H9 (cell line): ENCODE data around the gene LCTL. TPM values are rescaled to one million over a fixed set of nuclear protein-coding genes. Genes with fewer than 3 reads are reported as not detected.

Experiments
- DNase-seq: peaks from one replicate; pipeline ENCODE4 v3.0.0-alpha.2; 2017
- H2AFZ ChIP-seq: one replicate; pipeline ENCODE4 v1.6.1; 2013; ENCODE audit warnings: mild to moderate bottlenecking, low read length, control low read depth, moderate library complexity
- H2AK5ac ChIP-seq: 2 replicates; pipeline ENCODE4 v1.6.1; 2013; ENCODE audit warnings: low read length, control low read depth, mixed read lengths; ENCODE audit not compliant: insufficient read length
- H2BK120ac ChIP-seq: one replicate; pipeline ENCODE4 v1.6.1; 2013; ENCODE audit warnings: low read depth, mild to moderate bottlenecking, low read length, control low read depth, inconsistent platforms; ENCODE audit not compliant: poor library complexity, severe bottlenecking
- H2BK12ac ChIP-seq: 2 replicates; pipeline ENCODE4 v1.6.1; 2013; ENCODE audit warnings: low read length, control low read depth, mixed read lengths, low read depth; ENCODE audit not compliant: insufficient read length
- H2BK15ac ChIP-seq: 2 replicates; pipeline ENCODE4 v1.6.1; 2013; ENCODE audit warnings: low read depth, low read length, control low read depth
- H2BK20ac ChIP-seq: one replicate; pipeline ENCODE4 v1.6.1; 2013; ENCODE audit warnings: low read depth, mild to moderate bottlenecking, low read length, control low read depth, inconsistent platforms; ENCODE audit not compliant: poor library complexity, severe bottlenecking
- H2BK5ac ChIP-seq: 2 replicates; pipeline ENCODE4 v1.6.1; 2013; ENCODE audit warnings: low read length, control low read depth, mixed read lengths; ENCODE audit not compliant: insufficient read length
- H3K14ac ChIP-seq: 2 replicates; pipeline ENCODE4 v1.6.1; 2013; ENCODE audit warnings: low read length, control low read depth; ENCODE audit not compliant: insufficient read depth
- H3K18ac ChIP-seq: 2 replicates; pipeline ENCODE4 v1.6.1; 2013; ENCODE audit warnings: low read depth, mild to moderate bottlenecking, mixed read lengths, low read length, control low read depth; ENCODE audit not compliant: insufficient read length
- H3K23ac ChIP-seq: 2 replicates; pipeline ENCODE4 v1.6.1; 2013; ENCODE audit warnings: low read length, control low read depth, mixed read lengths, low read depth; ENCODE audit not compliant: insufficient read length
- H3K23me2 ChIP-seq: 2 replicates; pipeline ENCODE4 v1.6.1; 2013; ENCODE audit warnings: low read depth, mild to moderate bottlenecking, mixed read lengths, low read length, control low read depth; ENCODE audit not compliant: insufficient read length, poor library complexity, severe bottlenecking
- H3K27ac ChIP-seq: 2 replicates; pipeline ENCODE4 v1.5.1; 2013; ENCODE audit warnings: low read length, control low read depth, mixed read lengths, low read depth; ENCODE audit not compliant: insufficient read length
- H3K27me3 ChIP-seq: 2 replicates; pipeline ENCODE4 v1.6.1; 2013; ENCODE audit warnings: low read length, control low read depth, inconsistent platforms; ENCODE audit not compliant: insufficient read depth
- H3K4ac ChIP-seq: 2 replicates; pipeline ENCODE4 v1.6.1; 2013; ENCODE audit warnings: low read depth, mild to moderate bottlenecking, control low read depth, inconsistent platforms, low read length, moderate library complexity
- H3K4me1 ChIP-seq: 2 replicates; pipeline ENCODE4 v1.6.1; 2013; ENCODE audit warnings: low read length, control low read depth, inconsistent platforms; ENCODE audit not compliant: insufficient read depth
- H3K4me2 ChIP-seq: 2 replicates; pipeline ENCODE4 v1.6.1; 2013; ENCODE audit warnings: low read length, control low read depth, mixed read lengths; ENCODE audit not compliant: insufficient read length, insufficient read depth
- H3K56ac ChIP-seq: 2 replicates; pipeline ENCODE4 v1.6.1; 2013; ENCODE audit warnings: low read depth, mild to moderate bottlenecking, mixed read lengths, low read length, control low read depth; ENCODE audit not compliant: insufficient read length
- H3K79me1 ChIP-seq: 2 replicates; pipeline ENCODE4 v1.6.1; 2013; ENCODE audit warnings: low read depth, mild to moderate bottlenecking, moderate library complexity, low read length, control low read depth, inconsistent platforms; ENCODE audit not compliant: insufficient read depth, poor library complexity, severe bottlenecking
- H3K79me2 ChIP-seq: 2 replicates; pipeline ENCODE4 v1.6.1; 2013; ENCODE audit warnings: low read length, control low read depth, inconsistent platforms; ENCODE audit not compliant: insufficient read depth
- H3K9ac ChIP-seq: 2 replicates; pipeline ENCODE4 v1.6.1; 2013; ENCODE audit warnings: low read length, control low read depth, mixed read lengths; ENCODE audit not compliant: insufficient read length; ENCODE audit errors: extremely low read depth
- H3K9me3 ChIP-seq: one replicate; pipeline ENCODE4 v1.6.1; 2013; ENCODE audit warnings: low read depth, low read length, inconsistent platforms; ENCODE audit not compliant: control insufficient read depth
- H3T11ph ChIP-seq: one replicate; pipeline ENCODE4 v1.6.1; 2013; ENCODE audit warnings: mild to moderate bottlenecking, low read length, control low read depth, inconsistent platforms
- H4K20me1 ChIP-seq: one replicate; pipeline ENCODE4 v1.6.1; 2013; ENCODE audit not compliant: control insufficient read depth, insufficient read length, insufficient read depth
- H4K5ac ChIP-seq: 2 replicates; pipeline ENCODE4 v1.6.1; 2013; ENCODE audit warnings: low read depth, mild to moderate bottlenecking, mixed read lengths, low read length, control low read depth; ENCODE audit not compliant: insufficient read length
- H4K8ac ChIP-seq: replicated peaks from 2 replicates; pipeline ENCODE4 v1.6.1; 2013; ENCODE audit warnings: low read length, control low read depth, mixed read lengths, low read depth; ENCODE audit not compliant: insufficient read length
- H4K91ac ChIP-seq: 2 replicates; pipeline ENCODE4 v1.6.1; 2013; ENCODE audit warnings: low read depth, mild to moderate bottlenecking, moderate library complexity, mixed read lengths, low read length, control low read depth; ENCODE audit not compliant: insufficient read length
- H3K27ac Mint-ChIP-seq, 3 experiments: 2 replicates in 2 of 3; 3 replicates in 1 of 3; pipeline ENCODE4 v1.8.0; 2020 to 2021; ENCODE audit warnings: mixed read lengths in 3 of 3, mild to moderate bottlenecking in 1 of 3, moderate library complexity in 1 of 3
- H3K27me3 Mint-ChIP-seq: 2 replicates; pipeline ENCODE4 v1.8.0; 2021; ENCODE audit warnings: low read depth, mild to moderate bottlenecking, moderate library complexity, mixed read lengths
- H3K36me3 Mint-ChIP-seq, 3 experiments: 2 replicates in 2 of 3; 3 replicates in 1 of 3; pipeline ENCODE4 v1.8.0; 2020 to 2021; ENCODE audit warnings: low read depth in 3 of 3, mixed read lengths in 3 of 3; ENCODE audit not compliant: insufficient read depth in 1 of 3
- H3K4me1 Mint-ChIP-seq, 2 experiments: 2 replicates each; pipeline ENCODE4 v1.8.0; 2020; ENCODE audit warnings: mixed read lengths in 2 of 2
- H3K4me3 Mint-ChIP-seq, 2 experiments: 2 replicates in 1 of 2; 3 replicates in 1 of 2; pipeline ENCODE4 v1.8.0; 2020 to 2021; ENCODE audit warnings: mild to moderate bottlenecking in 2 of 2, mixed read lengths in 2 of 2, moderate library complexity in 1 of 2
- H3K9me3 Mint-ChIP-seq, 2 experiments: 2 replicates in 1 of 2; 3 replicates in 1 of 2; pipeline ENCODE4 v1.8.0; 2020; ENCODE audit warnings: mild to moderate bottlenecking in 2 of 2, mixed read lengths in 2 of 2, moderate library complexity in 1 of 2
- WGBS: extraction: QIAGEN DNeasy Blood & Tissue Kit; methylation state at CpG from one replicate; pipeline ENCODE4 v1.1.7; 2013; ENCODE audit warnings: missing lambda C conversion rate, low lambda C conversion rate, mixed read lengths; ENCODE audit not compliant: insufficient read length; ENCODE audit errors: extremely low coverage; 5-methylcytosine and 5-hydroxymethylcytosine counted together
- total RNA-seq: library from RNA; stranded (reverse); gene quantifications from 2 replicates; pipeline ENCODE4 v1.2.1, GENCODE V29; 2021
- TF ChIP-seq, protein P1 (sequence below): fragments of 200-600 bp; sonication (generic); conservative IDR thresholded peaks from 3 replicates; pipeline ENCODE4 v1.8.0; 2021; ENCODE audit warnings: antibody characterized with exemption, mild to moderate bottlenecking

Gene LCTL
- total RNA-seq, 1 experiment from 2014 or later: 2.3 TPM

DNA sequence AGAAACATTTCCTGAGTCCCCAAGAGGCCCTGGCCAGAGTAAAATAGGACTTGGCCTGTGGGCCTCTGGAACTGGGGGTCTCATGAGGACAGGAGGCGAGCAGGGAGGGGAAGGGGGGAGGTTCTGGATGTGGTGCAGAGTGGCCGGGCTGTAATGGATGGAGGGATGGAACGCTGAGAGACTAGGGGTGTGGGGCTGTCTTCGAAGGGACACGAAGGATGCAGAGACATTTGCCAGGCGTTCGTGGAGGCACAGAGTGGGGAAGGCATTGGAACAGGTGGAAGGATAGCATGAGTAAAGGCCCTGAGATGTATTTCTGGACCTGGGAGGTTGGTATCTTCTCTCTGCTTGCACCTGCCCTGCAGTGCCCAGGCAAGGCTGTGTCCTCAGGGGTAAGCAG is 2.1 kb upstream of the LCTL start:
- Histone ChIP-seq H2BK20ac (no peak overlapping the region), H4K91ac (no peak overlapping the region), H3T11ph (no peak overlapping the region), H3K4ac (no peak overlapping the region), H3K79me2 (no peaks in the 10 kb centered on the region), H3K23me2 (no peaks in the 10 kb centered on the region), H2AK5ac (no peak overlapping the region), H3K56ac (no peak overlapping the region), H2BK12ac (no peak overlapping the region), H3K79me1 (no peaks in the 10 kb centered on the region), H3K9ac (no peak overlapping the region), H4K8ac (no peak overlapping the region), H3K4me1 (peaks cover 2% of the 10 kb centered on the region; the same call in 1 of the 2 replicates), H2AFZ (no peak overlapping the region), H2BK5ac (no peak overlapping the region), H3K23ac (no peak overlapping the region), H3K27me3 (no peaks in the 10 kb centered on the region), H4K20me1 (no peaks in the 10 kb centered on the region), H2BK120ac (no peak overlapping the region), H3K14ac (no peak overlapping the region), H3K18ac (no peak overlapping the region), H2BK15ac (no peak overlapping the region), H3K9me3 (no peaks in the 10 kb centered on the region), H3K27ac (no peak overlapping the region), H3K4me2 (no peak overlapping the region), H4K5ac (no peak overlapping the region)
- TF ChIP-seq, protein P1, sequence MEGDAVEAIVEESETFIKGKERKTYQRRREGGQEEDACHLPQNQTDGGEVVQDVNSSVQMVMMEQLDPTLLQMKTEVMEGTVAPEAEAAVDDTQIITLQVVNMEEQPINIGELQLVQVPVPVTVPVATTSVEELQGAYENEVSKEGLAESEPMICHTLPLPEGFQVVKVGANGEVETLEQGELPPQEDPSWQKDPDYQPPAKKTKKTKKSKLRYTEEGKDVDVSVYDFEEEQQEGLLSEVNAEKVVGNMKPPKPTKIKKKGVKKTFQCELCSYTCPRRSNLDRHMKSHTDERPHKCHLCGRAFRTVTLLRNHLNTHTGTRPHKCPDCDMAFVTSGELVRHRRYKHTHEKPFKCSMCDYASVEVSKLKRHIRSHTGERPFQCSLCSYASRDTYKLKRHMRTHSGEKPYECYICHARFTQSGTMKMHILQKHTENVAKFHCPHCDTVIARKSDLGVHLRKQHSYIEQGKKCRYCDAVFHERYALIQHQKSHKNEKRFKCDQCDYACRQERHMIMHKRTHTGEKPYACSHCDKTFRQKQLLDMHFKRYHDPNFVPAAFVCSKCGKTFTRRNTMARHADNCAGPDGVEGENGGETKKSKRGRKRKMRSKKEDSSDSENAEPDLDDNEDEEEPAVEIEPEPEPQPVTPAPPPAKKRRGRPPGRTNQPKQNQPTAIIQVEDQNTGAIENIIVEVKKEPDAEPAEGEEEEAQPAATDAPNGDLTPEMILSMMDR: no peak
- DNase-seq: no peak
- Mint-ChIP-seq H3K36me3 (peaks cover 0 to 5% (median 0%) of the 10 kb centered on the region in 3 experiments; a peak in 4 of 7 replicates), H3K4me1 (peaks cover 24 to 33% of the 10 kb centered on the region in 2 experiments), H3K4me3 (no peak overlapping the region), H3K27ac (peak overlapping the region in 2 of 3 experiments; percentile 34 to 69; a peak in 2 of 7 replicates), H3K9me3 (no peaks in the 10 kb centered on the region), H3K27me3 (no peaks in the 10 kb centered on the region)
- no CpG with 5 or more reads among the region's 7 CpGs for WGBS
